ENCODE data around the gene TIGD7. TPM values are rescaled to one million over a fixed set of nuclear protein-coding genes. Genes with fewer than 3 reads are reported as not detected.

The TIGD7 gene
- total and polyA plus RNA-seq, 10 donors, result 3.6 to 12.0 (median 7.2) TPM

GRCh38 chr16:3268294-3268693 is 36.9 kb downstream of the TIGD7 start:
- DNase-seq, result no peak
- no peaks in the 10 kb centered on the region for H3K27me3 ChIP-seq (replicated peaks in 1 of 7)
- no peak overlapping the region for H3K4me3 ChIP-seq
- intact Hi-C loops (cut with DNase I; ENCODE audit: low total_unique reads), result no loop called here
- peaks cover 0 to 18% (median 0%) of the 10 kb centered on the region in 8 donors for H3K9me3 ChIP-seq
- TF ChIP-seq POLR2AphosphoS5 (IDR thresholded peaks at IDR 0.05) (peak in 1 of 3 donors; percentile 63), POLR2A (IDR thresholded peaks at IDR 0.05) (peak in 1 of 3 donors; percentile 5)
- TF ChIP-seq, protein P1, sequence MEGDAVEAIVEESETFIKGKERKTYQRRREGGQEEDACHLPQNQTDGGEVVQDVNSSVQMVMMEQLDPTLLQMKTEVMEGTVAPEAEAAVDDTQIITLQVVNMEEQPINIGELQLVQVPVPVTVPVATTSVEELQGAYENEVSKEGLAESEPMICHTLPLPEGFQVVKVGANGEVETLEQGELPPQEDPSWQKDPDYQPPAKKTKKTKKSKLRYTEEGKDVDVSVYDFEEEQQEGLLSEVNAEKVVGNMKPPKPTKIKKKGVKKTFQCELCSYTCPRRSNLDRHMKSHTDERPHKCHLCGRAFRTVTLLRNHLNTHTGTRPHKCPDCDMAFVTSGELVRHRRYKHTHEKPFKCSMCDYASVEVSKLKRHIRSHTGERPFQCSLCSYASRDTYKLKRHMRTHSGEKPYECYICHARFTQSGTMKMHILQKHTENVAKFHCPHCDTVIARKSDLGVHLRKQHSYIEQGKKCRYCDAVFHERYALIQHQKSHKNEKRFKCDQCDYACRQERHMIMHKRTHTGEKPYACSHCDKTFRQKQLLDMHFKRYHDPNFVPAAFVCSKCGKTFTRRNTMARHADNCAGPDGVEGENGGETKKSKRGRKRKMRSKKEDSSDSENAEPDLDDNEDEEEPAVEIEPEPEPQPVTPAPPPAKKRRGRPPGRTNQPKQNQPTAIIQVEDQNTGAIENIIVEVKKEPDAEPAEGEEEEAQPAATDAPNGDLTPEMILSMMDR (IDR thresholded peaks at IDR 0.05 in 8 of 11, conservative IDR thresholded peaks at IDR 0.05 in 3 of 11), result no peak
- H3K27ac ChIP-seq, result peak overlapping the region in 6 of 8 donors; percentile 32 to 67 (median 54)
- peaks cover 0 to 51% (median 3%) of the 10 kb centered on the region in 6 donors for H3K36me3 ChIP-seq
- WGBS, 5 donors, result 76 to 100% (median 83%) methylated on average over 1 of the region's 1 CpG
- H3K4me1 ChIP-seq, result peaks cover 17 to 51% (median 38%) of the 10 kb centered on the region in 6 donors

- peaks cover 0 to 51% (median 3%) of the 10 kb centered on the region in 6 donors for H3K36me3 ChIP-seq
- no peak for DNase-seq
- H3K27ac ChIP-seq, result peak overlapping the region in 5 of 8 donors; percentile 15 to 67 (median 50)
- no peak overlapping the region for H3K4me3 ChIP-seq
- TF ChIP-seq, protein P1 (IDR thresholded peaks at IDR 0.05 in 8 of 11, conservative IDR thresholded peaks at IDR 0.05 in 3 of 11), result peak in 10 of 11 experiments; percentile 6 to 72 (median 50)
- TF ChIP-seq POLR2A (IDR thresholded peaks at IDR 0.05) (no peak), POLR2AphosphoS5 (IDR thresholded peaks at IDR 0.05) (no peak)
- intact Hi-C loops (cut with DNase I; ENCODE audit: low total_unique reads), result no loop called here
- 60 to 70% (median 66%) methylated on average over 5 of the region's 5 CpGs for WGBS, 5 donors
- peaks cover 21 to 63% (median 47%) of the 10 kb centered on the region in 6 donors for H3K4me1 ChIP-seq
- peaks cover 0 to 18% (median 0%) of the 10 kb centered on the region in 8 donors for H3K9me3 ChIP-seq
- H3K27me3 ChIP-seq (replicated peaks in 1 of 7), result no peaks in the 10 kb centered on the region
Observed at GRCh38 chr16:3266873-3267537, 38.2 kb downstream of the TIGD7 start.

GRCh38 chr16:3264137-3265036 is 40.8 kb downstream of the TIGD7 start:
- Histone ChIP-seq H3K4me3 (peak overlapping the region; percentile 73 to 94 (median 80)), H3K27me3 (replicated peaks in 1 of 7) (no peaks in the 10 kb centered on the region), H3K9me3 (peaks cover 0 to 13% (median 0%) of the 10 kb centered on the region in 8 donors), H3K36me3 (peaks cover 0 to 46% (median 3%) of the 10 kb centered on the region in 6 donors), H3K27ac (peak overlapping the region; percentile 96 to 100 (median 99)), H3K4me1 (peaks cover 21 to 76% (median 46%) of the 10 kb centered on the region in 6 donors)
- intact Hi-C loops (cut with DNase I; ENCODE audit: low total_unique reads), result no loop called here
- DNase-seq, result peak; percentile 99
- 1 to 2% (median 1%) methylated on average over 68 to 77 of the region's 77 CpGs for WGBS, 5 donors
- TF ChIP-seq, protein P1 (IDR thresholded peaks at IDR 0.05 in 8 of 11, conservative IDR thresholded peaks at IDR 0.05 in 3 of 11), result peak in 6 of 11 experiments; percentile 19 to 46 (median 32)
- peak in 2 of 3 donors; percentile 72 to 75 for TF ChIP-seq POLR2A (IDR thresholded peaks at IDR 0.05)
- peak; percentile 96 to 98 (median 97) for TF ChIP-seq POLR2AphosphoS5 (IDR thresholded peaks at IDR 0.05)

Measured in spleen (tissue), 11 donors.